D721Med (cell line): ENCODE data around the gene DAAM2.

Experiments
- DNase-seq: peaks from one replicate; pipeline ENCODE4 v3.0.0; 2011; ENCODE audit warnings: low spot score; ENCODE audit not compliant: insufficient read length
- FAIRE-seq: peaks from 2 replicates; lab custom pipeline; 2011; peaks lifted over from hg19 to GRCh38; lab: Jason Lieb, UNC
- TF ChIP-seq, protein P1 (sequence below): IDR thresholded peaks from 2 replicates; pipeline ENCODE4 v1.5.1; 2012; ENCODE audit warnings: mild to moderate bottlenecking, control low read depth; ENCODE audit not compliant: insufficient read depth; ENCODE audit errors: missing control alignments

DAAM2 gene

DNA sequence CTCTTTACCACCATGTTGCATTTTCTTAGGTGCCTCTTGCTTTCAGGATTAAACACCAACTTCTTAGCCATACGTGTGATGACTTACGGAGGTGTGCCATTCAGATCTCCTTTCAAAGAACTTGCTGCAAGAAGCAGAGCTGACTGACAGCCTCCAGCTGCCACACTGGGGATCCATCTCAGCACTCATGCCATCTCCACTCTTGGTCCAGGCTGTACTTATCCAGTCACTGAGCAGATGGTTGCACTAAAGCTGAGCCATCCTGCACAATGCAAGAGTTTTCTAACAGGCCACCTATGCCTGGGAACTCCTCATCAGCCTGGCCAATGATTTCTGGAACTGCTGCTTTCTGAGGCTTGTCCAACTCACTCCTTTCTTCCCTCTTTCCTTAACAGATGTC is 35.6 kb upstream of the DAAM2 start:
- TF ChIP-seq, protein P1, sequence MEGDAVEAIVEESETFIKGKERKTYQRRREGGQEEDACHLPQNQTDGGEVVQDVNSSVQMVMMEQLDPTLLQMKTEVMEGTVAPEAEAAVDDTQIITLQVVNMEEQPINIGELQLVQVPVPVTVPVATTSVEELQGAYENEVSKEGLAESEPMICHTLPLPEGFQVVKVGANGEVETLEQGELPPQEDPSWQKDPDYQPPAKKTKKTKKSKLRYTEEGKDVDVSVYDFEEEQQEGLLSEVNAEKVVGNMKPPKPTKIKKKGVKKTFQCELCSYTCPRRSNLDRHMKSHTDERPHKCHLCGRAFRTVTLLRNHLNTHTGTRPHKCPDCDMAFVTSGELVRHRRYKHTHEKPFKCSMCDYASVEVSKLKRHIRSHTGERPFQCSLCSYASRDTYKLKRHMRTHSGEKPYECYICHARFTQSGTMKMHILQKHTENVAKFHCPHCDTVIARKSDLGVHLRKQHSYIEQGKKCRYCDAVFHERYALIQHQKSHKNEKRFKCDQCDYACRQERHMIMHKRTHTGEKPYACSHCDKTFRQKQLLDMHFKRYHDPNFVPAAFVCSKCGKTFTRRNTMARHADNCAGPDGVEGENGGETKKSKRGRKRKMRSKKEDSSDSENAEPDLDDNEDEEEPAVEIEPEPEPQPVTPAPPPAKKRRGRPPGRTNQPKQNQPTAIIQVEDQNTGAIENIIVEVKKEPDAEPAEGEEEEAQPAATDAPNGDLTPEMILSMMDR = no peak
- no peak for DNase-seq
- FAIRE-seq = no peak

DNA sequence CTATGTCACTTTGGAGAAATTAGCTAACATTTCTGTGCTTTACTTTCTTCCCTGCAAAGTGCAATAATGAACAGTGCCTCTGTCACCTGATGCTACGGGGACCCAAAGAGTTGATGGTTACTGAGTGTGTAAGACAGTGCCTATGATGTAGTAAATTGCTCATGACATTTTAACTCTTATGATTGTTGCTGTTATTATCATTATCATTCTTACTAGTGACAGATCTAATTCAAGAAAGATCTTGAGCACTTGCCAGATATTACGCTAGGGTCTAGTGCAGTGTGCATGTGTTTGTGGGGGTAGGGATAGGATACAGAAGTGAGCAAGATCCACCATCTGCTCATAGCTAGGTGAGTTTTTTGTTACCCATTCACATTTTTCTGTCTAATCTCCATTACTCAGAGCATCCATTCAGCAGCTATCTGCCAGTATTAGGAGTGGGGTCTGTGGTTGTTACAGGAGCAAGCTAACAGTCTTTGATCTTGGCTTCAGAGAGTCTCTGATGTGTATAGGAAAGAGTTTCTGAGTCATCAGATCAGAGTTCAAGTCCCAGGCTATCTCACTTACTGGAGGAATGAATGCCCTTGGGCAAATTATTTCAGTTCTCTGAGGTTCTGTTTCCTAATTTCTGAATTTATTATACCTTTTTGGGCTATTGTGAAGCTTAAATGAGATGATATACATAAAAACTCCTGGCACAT is 33.1 kb upstream of the DAAM2 start:
- FAIRE-seq (no peak), DNase-seq (no peak)
- TF ChIP-seq, protein P1 = no peak

DNA sequence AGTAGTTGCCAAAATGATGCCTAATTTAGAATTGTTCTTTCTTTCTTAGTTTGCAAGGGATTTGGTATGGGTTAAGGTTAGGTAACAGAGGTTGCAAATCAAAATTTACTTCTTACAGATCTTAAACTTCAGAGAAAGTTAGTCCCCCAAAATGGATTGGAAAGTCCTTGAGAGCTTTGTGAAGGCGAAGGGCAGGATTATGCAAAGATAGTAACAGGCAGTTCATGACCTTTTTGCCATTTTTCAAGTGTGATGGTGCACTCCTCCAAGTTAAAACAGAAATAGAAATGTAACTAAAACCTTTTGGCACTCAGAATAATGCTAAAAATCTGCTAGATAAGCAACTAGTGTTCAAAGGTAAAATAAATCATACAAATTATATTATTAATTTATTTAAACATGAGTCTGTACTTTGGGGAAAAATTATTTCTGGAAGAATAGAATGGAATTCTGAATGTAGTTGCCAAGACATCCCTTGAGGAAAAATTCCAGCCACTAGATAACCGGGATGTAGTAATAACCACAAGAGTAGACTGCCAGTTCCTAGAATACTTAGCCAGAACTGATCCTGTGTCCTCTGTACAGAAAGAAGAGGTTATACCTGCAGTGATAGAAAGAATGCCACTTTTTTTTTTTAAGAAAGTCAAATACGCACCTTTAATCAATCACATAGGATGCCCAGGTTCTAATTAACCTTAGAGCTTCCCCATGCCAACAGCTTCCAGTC is 31.8 kb upstream of the DAAM2 start:
- TF ChIP-seq, protein P1 = no peak
- DNase-seq (no peak), FAIRE-seq (no peak)

DNA sequence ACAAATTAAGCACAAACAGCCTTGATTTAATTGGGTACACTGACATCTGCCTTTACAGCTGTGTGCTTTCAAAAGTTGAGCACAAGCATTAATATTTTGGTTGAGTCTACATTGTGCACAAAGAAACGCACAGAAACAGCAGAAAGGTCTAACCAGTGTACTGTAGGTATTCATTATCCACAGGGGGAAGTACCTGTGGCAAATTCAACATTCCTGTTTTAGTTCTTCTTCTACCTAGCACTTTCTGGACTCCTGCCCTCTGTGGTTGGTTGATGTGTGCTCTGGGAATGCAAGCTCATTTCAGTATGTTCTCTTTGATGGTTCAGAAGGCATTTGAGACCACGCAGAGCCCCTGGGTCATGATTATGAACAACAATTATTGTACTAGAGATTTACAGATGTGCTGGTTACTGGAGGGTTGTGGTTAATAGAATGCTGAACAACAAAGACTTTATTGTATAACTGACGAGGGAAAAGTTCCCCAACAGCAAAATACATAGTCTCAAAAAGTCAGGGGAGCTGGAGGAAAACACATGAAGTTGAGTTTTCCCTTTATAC is 26.6 kb upstream of the DAAM2 start:
- DNase-seq (no peak), FAIRE-seq (no peak)
- TF ChIP-seq, protein P1 = no peak

DNA sequence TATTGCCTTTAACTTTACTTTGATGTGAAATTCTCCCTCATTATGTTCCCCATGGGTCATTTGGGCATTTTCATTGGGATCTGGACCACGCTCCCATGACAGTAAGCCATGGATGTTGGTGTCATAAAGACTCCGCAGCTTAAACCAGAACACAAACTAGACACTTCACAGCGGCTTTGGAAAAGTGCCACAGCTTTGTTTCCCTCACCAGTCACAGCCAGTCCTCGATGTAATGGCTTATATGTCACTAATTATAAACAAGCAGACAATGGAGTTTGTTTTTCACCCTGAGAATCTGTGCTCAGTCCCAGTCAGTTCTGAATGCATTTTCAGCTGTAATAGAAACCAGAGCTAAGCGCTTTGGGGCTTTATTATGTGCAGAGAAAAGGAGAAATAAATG is 23.2 kb upstream of the DAAM2 start:
- TF ChIP-seq, protein P1 = no peak
- no peak for DNase-seq
- FAIRE-seq = no peak

DNA sequence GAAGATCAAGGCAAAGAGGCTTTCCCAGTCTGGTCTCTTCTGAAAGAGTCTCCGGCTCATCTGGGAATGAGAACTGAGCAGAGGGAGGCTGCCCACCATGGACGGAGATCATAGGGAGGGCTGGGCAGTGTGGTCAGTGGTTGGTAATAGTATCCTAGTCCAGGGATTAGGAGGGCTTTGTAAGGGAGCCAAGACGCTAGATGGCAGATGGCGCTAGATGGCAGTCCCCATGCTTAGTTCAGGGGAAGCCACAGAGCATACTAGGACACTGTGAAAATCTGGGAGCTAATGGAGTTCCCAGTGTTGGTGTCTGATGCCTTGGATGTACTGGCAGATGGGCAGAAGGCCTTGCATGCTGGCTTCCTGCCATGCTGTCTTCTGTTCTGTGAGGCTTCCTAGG is 21.7 kb upstream of the DAAM2 start:
- no peak for DNase-seq
- TF ChIP-seq, protein P1 = no peak
- no peak for FAIRE-seq
